GM23338 (cell line): ENCODE results near the gene HS1BP3. TPM values are rescaled to one million over a fixed set of nuclear protein-coding genes. Genes with fewer than 3 reads are reported as not detected.

Source experiments
- ATAC-seq: fragments of 200-7000 bp; cut with Tn5 transposase; 3 replicates; pipeline ENCODE4 v1.9.1; 2020
- DNase-seq: peaks from one replicate; pipeline ENCODE4 v3.0.0-alpha.2; 2015; ENCODE audit warnings: low spot score
- H2AFZ ChIP-seq: fragments of 200-600 bp; sonication (generic); 2 replicates; pipeline ENCODE4 v1.8.0; 2016; ENCODE audit warnings: antibody characterized with exemption, mild to moderate bottlenecking, moderate library complexity
- H3F3A ChIP-seq: fragments of 200-600 bp; sonication (generic); replicated peaks from 2 replicates; pipeline ENCODE4 v1.8.0; 2017; ENCODE audit warnings: antibody characterized with exemption, mixed run types, low read depth
- H3K27ac ChIP-seq: fragments of 200-600 bp; sonication (generic); 2 replicates; pipeline ENCODE4 v1.6.1; 2016; ENCODE audit warnings: low read depth
- H3K27me3 ChIP-seq: fragments of 200-600 bp; sonication (generic); 2 replicates; pipeline ENCODE4 v1.8.0; 2016; ENCODE audit warnings: mild to moderate bottlenecking, mixed run types, moderate library complexity; ENCODE audit not compliant: insufficient read depth
- H3K36me3 ChIP-seq: fragments of 200-600 bp; sonication (generic); 2 replicates; pipeline ENCODE4 v1.8.0; 2016; ENCODE audit warnings: mild to moderate bottlenecking; ENCODE audit not compliant: insufficient read depth
- H3K4me1 ChIP-seq: fragments of 200-600 bp; sonication (generic); 2 replicates; pipeline ENCODE4 v1.8.0; 2016; ENCODE audit warnings: mild to moderate bottlenecking, moderate library complexity; ENCODE audit not compliant: insufficient read depth
- H3K4me2 ChIP-seq: fragments of 200-600 bp; sonication (generic); 2 replicates; pipeline ENCODE4 v1.7.1; 2017; ENCODE audit warnings: mixed run types
- H3K4me3 ChIP-seq: fragments of 200-600 bp; sonication (generic); 2 replicates; pipeline ENCODE4 v1.6.1; 2016; ENCODE audit warnings: mixed run types
- H3K79me2 ChIP-seq: fragments of 200-600 bp; sonication (generic); replicated peaks from 2 replicates; pipeline ENCODE4 v1.8.0; 2017; ENCODE audit warnings: mild to moderate bottlenecking; ENCODE audit not compliant: insufficient read depth
- H3K9me2 ChIP-seq: fragments of 200-600 bp; sonication (generic); 2 replicates; pipeline ENCODE4 v1.8.0; 2017; ENCODE audit not compliant: insufficient read depth
- H4K20me1 ChIP-seq: fragments of 200-600 bp; sonication (generic); replicated peaks from 2 replicates; pipeline ENCODE4 v1.8.0; 2017; ENCODE audit warnings: mild to moderate bottlenecking; ENCODE audit not compliant: insufficient read depth
- H3K27ac Mint-ChIP-seq: 2 replicates; pipeline ENCODE4 v1.8.0; 2020; ENCODE audit warnings: inconsistent platforms, mild to moderate bottlenecking, moderate library complexity, mixed read lengths
- H3K27me3 Mint-ChIP-seq: 3 replicates; pipeline ENCODE4 v1.8.0; 2022; ENCODE audit warnings: low read depth, mild to moderate bottlenecking, moderate library complexity, mixed read lengths, inconsistent platforms; ENCODE audit not compliant: insufficient read depth, poor library complexity
- H3K36me3 Mint-ChIP-seq: 3 replicates; pipeline ENCODE4 v1.8.0; 2021; ENCODE audit warnings: low read depth, mild to moderate bottlenecking, inconsistent platforms, moderate library complexity, mixed read lengths
- H3K4me1 Mint-ChIP-seq: 3 replicates; pipeline ENCODE4 v1.8.0; 2020; ENCODE audit warnings: mild to moderate bottlenecking, inconsistent platforms, mixed read lengths
- H3K4me3 Mint-ChIP-seq: 3 replicates; pipeline ENCODE4 v1.8.0; 2021; ENCODE audit warnings: moderate library complexity, mild to moderate bottlenecking, inconsistent platforms, mixed read lengths
- H3K9me3 Mint-ChIP-seq: 3 replicates; pipeline ENCODE4 v1.8.0; 2020; ENCODE audit warnings: moderate library complexity, mild to moderate bottlenecking, inconsistent platforms, mixed read lengths
- CREB1 ChIP-seq: fragments of 250-450 bp; sonication (Bioruptor Pico); IDR thresholded peaks from 2 replicates; pipeline ENCODE4 v1.5.0; 2020; ENCODE audit warnings: low read depth, mild to moderate bottlenecking, moderate library complexity
- ETS1 ChIP-seq: IDR thresholded peaks from 2 replicates; pipeline ENCODE4 v1.6.1; 2016; ENCODE audit warnings: antibody characterized with exemption
- EZH2 ChIP-seq: fragments of 200-600 bp; sonication (generic); IDR thresholded peaks from one replicate; pipeline ENCODE4 v1.8.0; 2017; ENCODE audit warnings: antibody characterized with exemption, mild to moderate bottlenecking, low read depth; ENCODE audit not compliant: unreplicated experiment
- EZH2phosphoT487 ChIP-seq: fragments of 200-600 bp; sonication (generic); IDR thresholded peaks from one replicate; pipeline ENCODE4 v1.8.1; 2018; ENCODE audit warnings: antibody characterized with exemption; ENCODE audit not compliant: unreplicated experiment
- JUNB ChIP-seq: IDR thresholded peaks from one replicate; pipeline ENCODE4 v1.6.1; 2016; ENCODE audit warnings: antibody characterized with exemption; ENCODE audit not compliant: unreplicated experiment
- NANOG ChIP-seq: IDR thresholded peaks from 2 replicates; pipeline ENCODE4 v1.6.1; 2016; ENCODE audit warnings: antibody characterized with exemption, borderline replicate concordance
- POLR2AphosphoS5 ChIP-seq: IDR thresholded peaks from 2 replicates; pipeline ENCODE4 v1.6.1; 2016; ENCODE audit warnings: antibody characterized with exemption, low read depth
- STAT1 ChIP-seq: IDR thresholded peaks from one replicate; pipeline ENCODE4 v1.6.1; 2016; ENCODE audit warnings: antibody characterized with exemption; ENCODE audit not compliant: unreplicated experiment
- ZNF114 ChIP-seq: fragments of 250-450 bp; sonication (Bioruptor Pico); IDR thresholded peaks from 2 replicates; pipeline ENCODE4 v1.5.0; 2020; ENCODE audit warnings: mild to moderate bottlenecking, moderate library complexity
- ZNF331 ChIP-seq: fragments of 250-450 bp; sonication (Bioruptor Pico); IDR thresholded peaks from 2 replicates; pipeline ENCODE4 v1.5.0; 2020; ENCODE audit warnings: low read depth, mild to moderate bottlenecking, moderate library complexity
- ZNF462 ChIP-seq: fragments of 250-450 bp; sonication (Bioruptor Pico); IDR thresholded peaks from 2 replicates; pipeline ENCODE4 v1.5.0; 2020; ENCODE audit warnings: mild to moderate bottlenecking, moderate library complexity
- polyA plus RNA-seq: library from polyadenylated mRNA; unstranded; fragments of >200 nt; fragmentation: Nextera tagmentation; extraction: Ambion mirVana; gene quantifications from 2 replicates; pipeline ENCODE4 v1.2.1, GENCODE V29; 2016
- total RNA-seq: library from RNA; depleted of rRNA; stranded (reverse); fragments of >200 nt; shearing (Covaris generic); gene quantifications from 2 replicates; pipeline ENCODE4 v1.2.3, GENCODE V29; 2014
- TF ChIP-seq, protein P1 (sequence below), 2 experiments: fragments of 200-600 bp in 1 of 2; sonication (generic) in 1 of 2; conservative IDR thresholded peaks; 2 replicates each; pipeline versions ENCODE4 v1.5.1 to v1.6.1; 2016 to 2017; ENCODE audit warnings: antibody characterized with exemption in 2 of 2, low read depth in 2 of 2, mild to moderate bottlenecking in 2 of 2, moderate library complexity in 1 of 2
- TF ChIP-seq, protein P2 (sequence below): IDR thresholded peaks from one replicate; pipeline ENCODE4 v1.6.1; 2018; ENCODE audit warnings: antibody characterized with exemption; ENCODE audit not compliant: unreplicated experiment

Gene HS1BP3
- total and polyA plus RNA-seq, 2 experiments from 2014 or later, result 7.2 to 15.0 TPM

DNA sequence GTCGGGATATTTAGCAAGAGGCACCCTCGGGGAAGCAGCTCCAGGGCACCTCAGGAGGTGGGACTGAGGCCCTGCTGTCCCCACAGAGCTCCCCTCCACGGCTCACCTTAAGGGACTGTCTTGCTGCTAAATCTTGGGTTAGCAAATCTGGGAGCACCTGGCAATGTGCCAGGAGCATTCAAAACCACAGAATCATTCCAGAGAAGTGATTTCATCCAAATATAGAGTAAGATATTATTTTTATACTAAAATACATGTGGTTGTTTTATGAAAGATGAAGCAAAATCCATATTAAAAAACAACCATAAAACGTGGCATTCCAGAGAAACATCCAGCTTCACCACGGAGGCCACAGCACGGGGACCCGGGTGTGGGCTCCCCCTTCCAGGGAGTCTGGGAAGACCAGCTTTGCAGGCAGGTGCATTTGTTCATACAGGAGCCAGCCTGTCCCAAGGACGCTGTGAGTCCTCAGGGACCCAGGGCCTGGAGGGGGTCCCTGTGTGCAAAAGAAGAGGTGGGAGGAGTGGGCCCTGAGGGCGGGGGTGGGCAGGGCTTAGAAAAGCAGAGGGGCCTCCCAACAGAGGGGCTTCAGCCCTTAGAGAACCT lies 16.3 kb downstream of the HS1BP3 start:
- H3K4me3 ChIP-seq, result no peak overlapping the region
- Mint-ChIP-seq H3K27ac (no peak overlapping the region), H3K4me3 (no peak overlapping the region), H3K27me3 (peaks cover 2% of the 10 kb centered on the region), H3K4me1 (peaks cover 31% of the 10 kb centered on the region), H3K36me3 (no peaks in the 10 kb centered on the region; the same call in 2 of the 3 replicates), H3K9me3 (no peaks in the 10 kb centered on the region)
- DNase-seq, result no peak
- no peaks in the 10 kb centered on the region for H4K20me1 ChIP-seq
- no peak for ATAC-seq
- no peak overlapping the region for H2AFZ ChIP-seq
- no peaks in the 10 kb centered on the region for H3F3A ChIP-seq
- TF ChIP-seq STAT1, result no peak
- TF ChIP-seq EZH2phosphoT487, result no peak
- no peak for TF ChIP-seq CREB1
- TF ChIP-seq NANOG, result no peak
- no peak for TF ChIP-seq JUNB
- TF ChIP-seq POLR2AphosphoS5, result no peak
- TF ChIP-seq, protein P1, sequence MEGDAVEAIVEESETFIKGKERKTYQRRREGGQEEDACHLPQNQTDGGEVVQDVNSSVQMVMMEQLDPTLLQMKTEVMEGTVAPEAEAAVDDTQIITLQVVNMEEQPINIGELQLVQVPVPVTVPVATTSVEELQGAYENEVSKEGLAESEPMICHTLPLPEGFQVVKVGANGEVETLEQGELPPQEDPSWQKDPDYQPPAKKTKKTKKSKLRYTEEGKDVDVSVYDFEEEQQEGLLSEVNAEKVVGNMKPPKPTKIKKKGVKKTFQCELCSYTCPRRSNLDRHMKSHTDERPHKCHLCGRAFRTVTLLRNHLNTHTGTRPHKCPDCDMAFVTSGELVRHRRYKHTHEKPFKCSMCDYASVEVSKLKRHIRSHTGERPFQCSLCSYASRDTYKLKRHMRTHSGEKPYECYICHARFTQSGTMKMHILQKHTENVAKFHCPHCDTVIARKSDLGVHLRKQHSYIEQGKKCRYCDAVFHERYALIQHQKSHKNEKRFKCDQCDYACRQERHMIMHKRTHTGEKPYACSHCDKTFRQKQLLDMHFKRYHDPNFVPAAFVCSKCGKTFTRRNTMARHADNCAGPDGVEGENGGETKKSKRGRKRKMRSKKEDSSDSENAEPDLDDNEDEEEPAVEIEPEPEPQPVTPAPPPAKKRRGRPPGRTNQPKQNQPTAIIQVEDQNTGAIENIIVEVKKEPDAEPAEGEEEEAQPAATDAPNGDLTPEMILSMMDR (conservative IDR thresholded peaks at IDR 0.05; ENCODE audit: low read depth in 2 of 2), result no peak
- TF ChIP-seq ZNF114 (CRISPR knock-in tag), result no peak
- TF ChIP-seq ZNF462 (CRISPR knock-in tag), result no peak
- TF ChIP-seq ZNF331 (CRISPR knock-in tag), result no peak
- TF ChIP-seq EZH2, result no peak
- TF ChIP-seq, protein P2, sequence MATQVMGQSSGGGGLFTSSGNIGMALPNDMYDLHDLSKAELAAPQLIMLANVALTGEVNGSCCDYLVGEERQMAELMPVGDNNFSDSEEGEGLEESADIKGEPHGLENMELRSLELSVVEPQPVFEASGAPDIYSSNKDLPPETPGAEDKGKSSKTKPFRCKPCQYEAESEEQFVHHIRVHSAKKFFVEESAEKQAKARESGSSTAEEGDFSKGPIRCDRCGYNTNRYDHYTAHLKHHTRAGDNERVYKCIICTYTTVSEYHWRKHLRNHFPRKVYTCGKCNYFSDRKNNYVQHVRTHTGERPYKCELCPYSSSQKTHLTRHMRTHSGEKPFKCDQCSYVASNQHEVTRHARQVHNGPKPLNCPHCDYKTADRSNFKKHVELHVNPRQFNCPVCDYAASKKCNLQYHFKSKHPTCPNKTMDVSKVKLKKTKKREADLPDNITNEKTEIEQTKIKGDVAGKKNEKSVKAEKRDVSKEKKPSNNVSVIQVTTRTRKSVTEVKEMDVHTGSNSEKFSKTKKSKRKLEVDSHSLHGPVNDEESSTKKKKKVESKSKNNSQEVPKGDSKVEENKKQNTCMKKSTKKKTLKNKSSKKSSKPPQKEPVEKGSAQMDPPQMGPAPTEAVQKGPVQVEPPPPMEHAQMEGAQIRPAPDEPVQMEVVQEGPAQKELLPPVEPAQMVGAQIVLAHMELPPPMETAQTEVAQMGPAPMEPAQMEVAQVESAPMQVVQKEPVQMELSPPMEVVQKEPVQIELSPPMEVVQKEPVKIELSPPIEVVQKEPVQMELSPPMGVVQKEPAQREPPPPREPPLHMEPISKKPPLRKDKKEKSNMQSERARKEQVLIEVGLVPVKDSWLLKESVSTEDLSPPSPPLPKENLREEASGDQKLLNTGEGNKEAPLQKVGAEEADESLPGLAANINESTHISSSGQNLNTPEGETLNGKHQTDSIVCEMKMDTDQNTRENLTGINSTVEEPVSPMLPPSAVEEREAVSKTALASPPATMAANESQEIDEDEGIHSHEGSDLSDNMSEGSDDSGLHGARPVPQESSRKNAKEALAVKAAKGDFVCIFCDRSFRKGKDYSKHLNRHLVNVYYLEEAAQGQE, result no peak
- TF ChIP-seq ETS1, result no peak
- no peaks in the 10 kb centered on the region for H3K27me3 ChIP-seq
- no peaks in the 10 kb centered on the region; the same call in 1 of the 2 replicates for H3K9me2 ChIP-seq
- no peak overlapping the region for H3K4me2 ChIP-seq
- no peaks in the 10 kb centered on the region for H3K36me3 ChIP-seq
- no peaks in the 10 kb centered on the region for H3K79me2 ChIP-seq
- H3K4me1 ChIP-seq, result peaks cover 6% of the 10 kb centered on the region
- H3K27ac ChIP-seq, result no peak overlapping the region
